Suprapubic skin (tissue), 4 donors: ENCODE measurements around the gene CEP85.

Experiments used
- EP300 ChIP-seq: sonication (generic); formaldehyde crosslinking; IDR thresholded peaks from one replicate; pipeline ENCODE4 v1.6.1; 2017; ENCODE audit warnings: antibody characterized with exemption
- POLR2A ChIP-seq, 2 donors: fragments of 450-650 bp; IDR thresholded peaks; one replicate each; pipeline ENCODE4 v1.6.1; 2017; ENCODE audit warnings: antibody characterized with exemption in 2 of 2, mild to moderate bottlenecking in 2 of 2, moderate library complexity in 2 of 2
- POLR2AphosphoS5 ChIP-seq, 3 donors: sonication (generic); formaldehyde crosslinking; IDR thresholded peaks; one replicate each; pipeline ENCODE4 v1.6.1; 2017; ENCODE audit warnings: antibody characterized with exemption in 3 of 3
- TF ChIP-seq, protein P1 (sequence below), 2 donors: fragments of 200-600 bp in 1 of 2; fragments of 450-650 bp in 1 of 2; sonication (generic) in 1 of 2; IDR thresholded peaks; one replicate each; pipeline ENCODE4 v1.5.1; 2016 to 2019; ENCODE audit warnings: antibody characterized with exemption in 2 of 2, mild to moderate bottlenecking in 1 of 2, moderate library complexity in 1 of 2

DNA sequence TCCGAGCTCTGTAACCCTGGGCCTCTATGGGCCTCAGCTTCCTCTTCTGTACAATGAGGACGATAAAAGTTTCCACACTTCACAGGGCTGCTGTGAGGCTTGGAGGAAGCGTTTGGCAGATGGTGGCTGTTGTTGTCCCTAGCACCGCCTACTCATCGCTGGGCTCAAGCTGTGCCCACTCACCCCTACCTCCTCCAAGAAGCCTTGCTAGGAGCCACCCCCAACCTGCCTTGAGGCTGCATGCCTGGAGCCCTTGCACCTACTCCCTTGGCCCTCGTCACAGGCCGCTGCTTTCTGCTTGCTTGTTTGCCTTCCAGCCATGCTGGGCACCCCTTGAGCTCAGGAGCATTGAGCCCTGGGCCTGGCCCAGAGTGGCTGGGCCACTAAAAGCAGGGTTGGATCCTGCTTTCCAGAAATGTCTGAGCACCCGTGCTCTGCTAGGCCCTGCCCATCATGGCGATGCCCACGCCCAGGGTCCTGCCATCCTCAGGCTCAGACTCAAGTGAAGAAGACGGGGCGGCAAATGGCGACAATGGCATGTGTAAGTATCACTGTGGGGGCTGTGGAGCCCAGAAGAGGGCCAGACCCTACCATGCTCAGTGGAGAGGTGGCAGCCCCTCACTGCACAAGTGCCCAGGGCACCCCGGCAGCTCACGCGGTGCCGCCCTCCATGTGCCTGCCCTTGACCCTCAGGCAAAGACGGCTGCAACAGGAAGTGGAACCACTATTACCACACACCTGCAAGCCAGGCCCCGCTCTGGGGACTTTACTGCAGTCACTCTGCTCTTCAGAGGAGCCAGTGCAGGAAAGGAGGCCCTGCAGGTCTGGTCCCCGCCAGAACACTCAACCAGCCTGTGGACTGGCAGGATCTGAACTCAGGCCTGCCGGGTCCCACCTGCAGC, 55.4 kb downstream of the CEP85 start:
- TF ChIP-seq, protein P1, sequence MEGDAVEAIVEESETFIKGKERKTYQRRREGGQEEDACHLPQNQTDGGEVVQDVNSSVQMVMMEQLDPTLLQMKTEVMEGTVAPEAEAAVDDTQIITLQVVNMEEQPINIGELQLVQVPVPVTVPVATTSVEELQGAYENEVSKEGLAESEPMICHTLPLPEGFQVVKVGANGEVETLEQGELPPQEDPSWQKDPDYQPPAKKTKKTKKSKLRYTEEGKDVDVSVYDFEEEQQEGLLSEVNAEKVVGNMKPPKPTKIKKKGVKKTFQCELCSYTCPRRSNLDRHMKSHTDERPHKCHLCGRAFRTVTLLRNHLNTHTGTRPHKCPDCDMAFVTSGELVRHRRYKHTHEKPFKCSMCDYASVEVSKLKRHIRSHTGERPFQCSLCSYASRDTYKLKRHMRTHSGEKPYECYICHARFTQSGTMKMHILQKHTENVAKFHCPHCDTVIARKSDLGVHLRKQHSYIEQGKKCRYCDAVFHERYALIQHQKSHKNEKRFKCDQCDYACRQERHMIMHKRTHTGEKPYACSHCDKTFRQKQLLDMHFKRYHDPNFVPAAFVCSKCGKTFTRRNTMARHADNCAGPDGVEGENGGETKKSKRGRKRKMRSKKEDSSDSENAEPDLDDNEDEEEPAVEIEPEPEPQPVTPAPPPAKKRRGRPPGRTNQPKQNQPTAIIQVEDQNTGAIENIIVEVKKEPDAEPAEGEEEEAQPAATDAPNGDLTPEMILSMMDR (IDR thresholded peaks at IDR 0.05), result no peak
- TF ChIP-seq POLR2A (IDR thresholded peaks at IDR 0.05), result no peak
- no peak for TF ChIP-seq POLR2AphosphoS5 (IDR thresholded peaks at IDR 0.05)
- no peak for TF ChIP-seq EP300
